Erythroblast (primary cell): Measurements from ENCODE around the gene TSBP1.

ENCODE experiments used
- DNase-seq, 2 experiments: peaks; one replicate each; lab custom pipeline; 2025; lab: John Stamatoyannopoulos, UW
- GATA1 ChIP-seq: IDR thresholded peaks from 2 replicates; pipeline ENCODE4 v1.6.1; 2011; ENCODE audit warnings: low read depth, mild to moderate bottlenecking, control low read depth, low read length, moderate library complexity
- POLR2A ChIP-seq: IDR thresholded peaks from 2 replicates; pipeline ENCODE4 v1.6.1; 2011; ENCODE audit warnings: mild to moderate bottlenecking, low read length

Gene TSBP1, protein sequence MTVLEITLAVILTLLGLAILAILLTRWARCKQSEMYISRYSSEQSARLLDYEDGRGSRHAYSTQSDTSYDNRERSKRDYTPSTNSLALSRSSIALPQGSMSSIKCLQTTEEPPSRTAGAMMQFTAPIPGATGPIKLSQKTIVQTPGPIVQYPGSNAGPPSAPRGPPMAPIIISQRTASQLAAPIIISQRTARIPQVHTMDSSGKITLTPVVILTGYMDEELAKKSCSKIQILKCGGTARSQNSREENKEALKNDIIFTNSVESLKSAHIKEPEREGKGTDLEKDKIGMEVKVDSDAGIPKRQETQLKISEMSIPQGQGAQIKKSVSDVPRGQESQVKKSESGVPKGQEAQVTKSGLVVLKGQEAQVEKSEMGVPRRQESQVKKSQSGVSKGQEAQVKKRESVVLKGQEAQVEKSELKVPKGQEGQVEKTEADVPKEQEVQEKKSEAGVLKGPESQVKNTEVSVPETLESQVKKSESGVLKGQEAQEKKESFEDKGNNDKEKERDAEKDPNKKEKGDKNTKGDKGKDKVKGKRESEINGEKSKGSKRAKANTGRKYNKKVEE

DNA sequence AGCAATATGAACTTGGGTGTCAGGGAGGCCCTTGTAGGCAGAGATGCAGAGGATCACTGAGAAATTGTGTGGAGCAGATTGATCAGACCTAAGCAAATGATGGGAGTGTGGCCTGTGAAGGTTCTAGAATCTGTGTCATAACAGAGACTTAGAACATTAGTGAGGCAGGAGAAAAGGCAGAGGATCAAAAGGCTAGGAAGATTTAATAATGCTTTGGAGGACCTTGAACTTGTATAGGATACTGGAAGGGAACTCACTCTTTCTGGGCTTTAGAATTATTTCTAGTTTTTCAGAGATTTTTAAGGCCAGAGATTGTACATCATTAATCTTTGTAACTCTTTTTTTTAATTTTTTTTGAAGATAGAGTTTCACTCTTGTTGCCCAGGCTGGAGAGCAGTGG lies at the start of gene TSBP1:
Gene TSBP1 (minus strand): TSS at position 101 of the 400 bp plus-strand sequence. CDS start 197 bp downstream, outside the sequence.
- no peak for DNase-seq

DNA sequence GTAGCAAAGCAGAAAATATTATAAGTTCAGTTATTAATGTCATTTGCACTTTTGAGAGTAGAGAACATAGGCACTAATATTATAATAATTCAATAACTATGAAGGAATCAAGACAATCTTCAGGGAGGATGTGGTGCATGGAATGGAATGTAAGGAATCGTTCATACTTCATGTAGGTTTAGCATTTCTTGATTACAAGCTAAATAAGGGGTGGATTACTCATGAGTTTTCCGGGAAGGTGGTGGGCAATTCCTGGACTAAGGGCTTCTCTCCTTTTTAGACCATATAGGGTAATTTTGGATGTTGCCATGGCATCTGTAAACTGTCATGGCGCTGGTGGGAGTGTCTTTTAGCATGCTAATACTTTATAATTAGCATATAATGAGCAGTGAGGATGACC lies 44.3 kb upstream of the TSBP1 start:
- TF ChIP-seq GATA1, result no peak
- TF ChIP-seq POLR2A, result no peak
- DNase-seq, result no peak

More for the DNA sequence above, at the start of gene TSBP1:
- TF ChIP-seq GATA1, result no peak
- TF ChIP-seq POLR2A, result no peak

DNA sequence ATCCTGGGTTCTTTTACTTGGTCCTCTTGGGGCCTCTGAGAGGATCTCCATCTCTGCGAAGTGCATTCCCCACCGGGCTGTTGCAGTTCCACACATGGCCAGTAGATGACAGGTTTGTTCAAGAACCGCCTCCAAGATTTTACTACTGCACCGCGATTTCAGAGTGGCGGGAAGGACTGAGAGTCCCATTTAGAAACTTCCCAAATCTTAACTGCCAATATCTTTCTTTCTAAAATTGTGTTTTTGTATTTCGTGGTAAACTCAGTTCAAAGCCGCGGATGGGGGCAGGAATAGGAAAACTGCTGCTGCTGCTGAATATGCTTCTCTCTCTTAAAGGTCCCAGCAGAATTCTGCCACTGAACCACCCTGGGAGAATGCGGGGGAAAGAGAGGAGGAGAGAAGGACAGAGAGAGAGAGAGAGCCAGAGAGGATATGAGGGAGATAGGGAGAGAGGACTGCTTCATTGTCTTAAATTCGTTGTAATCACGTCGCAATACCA lies 43.9 kb upstream of the TSBP1 start:
- TF ChIP-seq GATA1 (no peak), POLR2A (no peak)
- DNase-seq, result peak; percentile 59 to 77

DNA sequence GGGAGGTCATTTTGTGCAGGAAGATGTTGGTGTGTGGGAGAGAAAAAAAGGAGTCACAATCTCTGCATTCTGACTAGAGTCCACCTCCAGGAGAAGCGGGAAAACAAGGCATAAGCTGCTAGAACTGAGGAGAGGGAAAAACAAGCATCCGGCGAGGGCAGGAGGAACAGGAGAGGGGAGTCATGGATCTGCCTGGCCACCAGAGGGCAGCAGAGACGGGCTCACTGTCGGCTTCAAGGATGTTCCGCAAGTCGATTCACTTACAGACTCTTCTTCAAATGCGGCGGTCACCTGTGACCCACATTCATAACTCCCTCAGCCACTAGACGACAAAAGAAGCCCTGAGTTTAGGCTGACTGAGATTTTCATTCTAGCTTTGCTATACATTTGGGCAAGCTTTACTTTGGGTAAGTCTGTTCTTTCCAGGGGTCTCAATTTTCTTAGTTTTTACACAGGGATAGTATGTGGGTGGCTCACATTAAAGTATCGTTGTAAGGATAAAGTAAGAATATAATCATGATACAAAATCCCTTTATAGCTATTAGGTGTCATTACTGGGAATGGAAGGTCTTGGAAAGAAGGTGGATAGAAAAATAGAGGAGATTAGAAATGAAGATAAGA lies 41.8 kb upstream of the TSBP1 start:
- DNase-seq, result peak; percentile 76 to 89
- TF ChIP-seq POLR2A (no peak), GATA1 (no peak)

DNA sequence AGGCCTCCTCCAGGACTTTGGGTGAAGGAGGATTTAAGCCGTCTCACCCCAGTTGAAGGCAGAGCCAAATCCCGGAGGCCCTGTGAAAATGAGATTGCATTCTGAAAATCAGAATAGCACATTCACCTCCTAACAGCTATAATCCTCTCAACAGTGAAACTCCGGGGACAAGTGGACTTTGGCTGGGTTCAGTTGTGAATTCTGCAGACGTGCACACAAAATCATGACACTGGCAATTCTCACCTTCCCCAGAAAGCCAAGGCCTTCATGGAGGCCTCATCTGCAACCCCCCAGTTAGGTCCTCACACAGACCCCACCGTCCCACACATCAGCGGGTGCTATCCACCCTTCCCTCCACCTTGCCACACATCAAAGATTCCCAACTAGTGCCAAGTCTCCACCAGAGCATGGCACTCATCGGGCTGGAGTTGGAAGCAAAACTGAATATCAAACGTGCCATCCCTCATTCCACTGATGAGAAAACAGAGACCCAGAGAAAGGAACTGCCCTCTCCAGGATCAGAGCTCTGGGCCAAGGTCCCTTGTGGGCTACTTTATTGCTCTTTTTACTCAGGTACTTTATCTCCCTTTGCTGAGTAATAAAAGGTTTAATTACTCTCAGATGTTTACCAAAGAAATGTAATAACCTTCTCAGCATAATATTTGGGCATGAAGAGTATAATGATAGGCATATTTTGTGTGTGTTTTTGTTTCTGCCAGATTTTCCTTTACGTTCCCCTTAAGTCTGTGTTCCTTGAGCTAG lies 40.0 kb upstream of the TSBP1 start:
- no peak for DNase-seq
- TF ChIP-seq POLR2A (no peak), GATA1 (no peak)

DNA sequence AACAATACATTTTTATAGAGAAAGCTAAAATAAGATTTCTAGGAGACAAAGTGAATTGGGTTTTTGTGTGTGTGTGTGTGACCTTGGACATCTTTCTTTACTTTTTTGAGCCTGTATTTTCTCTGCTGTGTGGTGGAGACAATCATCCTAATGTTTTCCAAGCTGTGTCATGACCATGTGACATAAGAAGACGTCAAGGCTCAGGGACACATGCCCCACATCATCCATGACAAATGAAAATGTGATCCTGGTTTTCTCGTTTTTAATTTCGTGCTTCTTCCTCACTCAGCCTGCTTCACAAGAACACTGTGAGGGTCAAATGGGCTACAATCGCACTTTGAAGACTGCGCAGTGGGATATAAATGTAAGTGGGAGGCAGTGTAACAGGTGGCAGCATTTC lies 39.2 kb upstream of the TSBP1 start:
- no peak for DNase-seq

DNA sequence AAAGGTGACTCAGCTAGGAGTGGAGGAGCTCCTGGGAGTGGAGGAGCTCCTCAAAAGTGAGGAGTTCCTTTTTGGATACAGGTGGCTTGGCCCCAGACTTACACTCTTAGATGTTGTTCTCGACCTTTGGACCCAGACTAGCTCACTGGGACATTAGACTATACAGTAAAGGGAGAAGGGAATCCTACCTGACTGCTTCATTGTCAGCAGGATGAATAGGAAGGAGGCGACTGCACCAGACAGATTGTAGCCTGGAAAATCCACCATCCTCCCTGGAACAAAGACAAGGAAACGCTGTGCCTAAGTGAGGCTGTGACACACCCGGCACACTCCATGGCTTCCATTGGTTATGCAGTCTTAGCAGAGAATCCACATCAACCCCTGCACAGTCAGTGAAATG lies 35.2 kb upstream of the TSBP1 start, which contains the start of gene BTNL2:
Gene BTNL2 (minus strand): TSS at position 325 of the 400 bp plus-strand sequence. CDS start 58 bp downstream, at position 267.
- TF ChIP-seq POLR2A (no peak), GATA1 (no peak)
- no peak for DNase-seq

More for the DNA sequence above, 39.2 kb upstream of the TSBP1 start:
- TF ChIP-seq GATA1 (no peak), POLR2A (no peak)

DNA sequence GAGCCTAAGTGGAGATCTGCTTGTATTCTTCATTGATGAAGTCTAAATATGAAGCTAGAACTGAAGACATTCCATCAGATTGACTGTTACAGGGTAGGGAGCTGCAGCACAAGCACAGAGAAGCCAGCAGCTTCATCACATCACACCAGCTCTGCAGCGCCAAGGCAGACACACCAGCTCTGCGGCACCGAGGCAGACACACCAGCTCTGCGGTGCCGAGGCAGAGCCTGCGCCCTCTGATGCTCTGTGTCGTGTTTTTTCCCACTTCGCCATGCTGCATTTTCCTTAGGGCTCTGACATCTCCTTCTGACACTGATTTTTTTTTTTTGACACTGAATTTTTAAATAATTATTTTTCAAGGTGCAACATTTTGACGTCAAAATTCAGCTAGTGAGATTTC lies 34.5 kb upstream of the TSBP1 start:
- no peak for DNase-seq
- no peak for TF ChIP-seq GATA1
- no peak for TF ChIP-seq POLR2A

DNA sequence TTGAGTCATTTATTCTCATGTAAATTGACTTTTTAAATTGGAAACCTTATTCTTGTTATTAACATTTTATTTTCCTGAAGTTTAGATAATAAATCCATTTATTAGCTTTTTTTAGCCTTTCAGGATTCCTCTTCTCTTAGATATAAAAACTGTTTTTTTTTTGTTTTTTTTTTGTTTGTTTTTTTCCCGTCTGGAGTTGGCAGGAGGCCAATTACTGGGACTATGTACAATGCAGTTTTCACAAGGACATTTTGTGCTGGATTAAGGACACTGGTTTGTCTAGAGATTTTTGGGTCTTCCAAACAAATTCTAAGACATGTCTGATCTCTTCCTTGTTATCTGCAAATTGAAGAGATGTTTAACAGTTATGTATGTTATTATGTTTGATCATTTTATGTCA lies 34.0 kb upstream of the TSBP1 start:
- no peak for DNase-seq
- TF ChIP-seq GATA1 (no peak), POLR2A (no peak)

DNA sequence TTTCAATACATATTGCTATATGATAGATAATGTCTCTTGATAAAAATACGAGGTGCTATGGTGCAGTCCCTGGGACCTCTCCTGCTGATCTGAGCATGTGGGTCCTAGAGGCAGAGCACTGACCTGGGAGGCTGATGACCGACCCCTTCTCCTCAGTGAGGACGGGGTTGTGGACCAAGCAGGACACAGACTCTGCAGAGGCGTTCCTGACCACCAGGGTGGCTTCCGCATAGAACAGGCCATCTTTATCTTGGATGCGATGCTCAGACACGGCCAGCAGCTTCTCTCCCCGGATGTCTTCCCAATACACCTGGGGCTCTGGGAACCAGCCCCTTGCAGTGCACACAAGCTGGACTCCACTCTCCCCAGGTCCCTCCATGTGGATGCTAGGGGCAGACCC lies 31.1 kb upstream of the TSBP1 start:
- TF ChIP-seq POLR2A (no peak), GATA1 (no peak)
- DNase-seq, result no peak

DNA sequence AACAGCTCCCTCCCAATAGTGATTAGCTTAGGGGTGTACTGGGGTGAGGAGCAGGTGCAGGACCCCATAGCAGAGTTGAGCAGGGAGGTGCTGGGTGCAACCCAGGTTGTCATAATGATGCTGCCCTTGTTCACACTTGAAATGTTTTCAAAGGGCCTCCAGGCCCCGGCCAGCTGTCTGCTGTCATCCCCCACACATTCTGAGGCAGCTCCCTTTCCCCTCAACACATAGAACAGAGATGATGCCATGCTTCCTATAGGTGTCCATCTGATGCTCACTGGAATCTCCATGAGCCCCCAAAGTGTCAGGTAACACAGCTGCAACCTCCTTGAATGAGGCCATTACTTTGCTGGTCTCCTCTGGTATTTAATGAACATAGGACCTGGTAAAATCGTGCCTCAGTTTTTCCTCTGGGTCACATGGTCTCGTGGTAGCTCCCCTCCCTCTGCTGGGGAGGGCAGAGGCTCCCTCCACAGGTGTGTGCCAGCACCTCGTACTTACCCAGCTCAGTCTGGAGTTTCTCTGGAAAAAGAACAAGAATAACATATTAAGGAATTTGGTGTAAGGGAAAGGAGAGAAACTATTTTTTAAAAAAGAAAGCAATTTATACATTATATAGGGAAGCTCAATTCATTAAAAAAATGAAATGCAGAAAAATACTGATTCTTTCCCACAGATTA lies 29.7 kb upstream of the TSBP1 start:
- TF ChIP-seq GATA1, result no peak
- TF ChIP-seq POLR2A, result no peak
- no peak for DNase-seq

DNA sequence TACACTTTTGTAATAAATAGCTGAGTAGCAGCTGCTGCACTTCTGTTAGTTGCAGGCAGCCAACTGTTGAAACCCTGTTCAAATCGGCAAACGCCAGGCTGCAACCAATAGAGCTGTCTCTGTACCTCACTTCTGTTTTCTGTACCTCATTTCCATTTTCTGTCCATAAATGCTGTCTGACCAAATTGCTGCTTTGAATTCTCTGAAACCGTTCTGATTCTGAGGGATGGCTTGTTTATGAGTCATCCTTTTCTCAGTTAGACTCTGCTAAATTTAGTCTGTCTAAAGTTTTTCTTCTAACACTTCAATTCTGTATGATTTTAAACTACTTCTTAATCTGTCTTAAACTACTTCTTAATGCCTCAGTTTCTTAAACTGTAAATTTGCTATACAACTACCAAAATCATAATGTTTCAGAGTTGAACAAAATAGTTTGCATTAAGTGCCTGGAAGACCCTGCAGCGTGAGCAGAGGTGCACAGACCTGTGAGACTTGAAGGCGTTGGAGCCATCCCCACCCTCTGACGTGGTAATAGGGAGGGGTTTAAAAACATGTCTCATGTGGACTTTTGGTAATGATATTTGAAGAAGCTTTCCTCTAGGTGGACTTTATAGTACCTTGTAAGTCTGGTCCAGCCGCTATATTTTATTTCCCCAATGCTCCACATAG lies 25.7 kb upstream of the TSBP1 start:
- no peak for DNase-seq
- TF ChIP-seq GATA1, result no peak
- TF ChIP-seq POLR2A, result no peak
